CD4-positive, alpha-beta T cell treated with Interleukin-17A for 1 hour (primary cell): ENCODE results near the gene C11orf58.

ENCODE experiments used
- DNase-seq: peaks from one replicate; pipeline ENCODE4 v3.0.0-alpha.2; 2020

The C11orf58 gene

GRCh38 chr11:16770016-16770415, 31.6 kb downstream of the C11orf58 start:
- DNase-seq = no peak

GRCh38 chr11:16771350-16772140, 33.1 kb downstream of the C11orf58 start:
- no peak for DNase-seq

- no peak for DNase-seq
Observed at GRCh38 chr11:16772141-16772512, 33.7 kb downstream of the C11orf58 start.

GRCh38 chr11:16773981-16774935, 35.8 kb downstream of the C11orf58 start:
- DNase-seq = no peak

- no peak for DNase-seq
Observed at GRCh38 chr11:16774936-16775613, 36.6 kb downstream of the C11orf58 start.

DNA sequence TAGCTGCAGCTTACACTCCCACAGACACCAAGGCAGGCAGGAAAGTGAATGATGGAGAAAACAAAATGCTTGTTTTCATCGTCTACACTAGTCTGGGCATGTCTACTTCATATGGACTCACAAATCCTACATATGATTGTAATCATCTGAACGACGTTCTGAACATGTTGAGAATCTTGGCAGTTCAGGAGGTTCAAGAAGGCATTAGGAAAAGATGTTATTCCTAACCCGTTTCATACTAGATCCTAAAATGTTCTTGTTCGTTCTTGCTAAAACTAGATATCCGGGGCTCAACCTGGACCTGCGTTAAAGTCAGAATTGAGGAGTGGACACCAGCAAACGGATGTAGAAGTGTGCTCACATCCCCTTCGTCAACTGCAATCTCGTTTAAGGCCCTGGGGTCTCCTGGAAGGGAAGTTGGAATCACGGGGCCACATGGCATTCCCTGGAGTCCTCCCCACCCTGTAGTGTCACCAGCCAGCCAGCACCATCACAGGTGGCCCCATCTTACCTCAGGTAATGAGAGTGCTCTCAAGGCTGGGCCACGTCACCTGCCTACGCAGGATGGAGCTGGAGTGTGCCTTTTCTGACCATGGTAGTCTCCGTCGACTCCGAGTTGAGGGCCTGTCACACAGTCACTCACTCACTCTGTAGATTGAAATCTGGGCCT, 37.3 kb downstream of the C11orf58 start:
- no peak for DNase-seq

- DNase-seq = no peak
Observed at GRCh38 chr11:16776711-16777612, 38.5 kb downstream of the C11orf58 start.

- DNase-seq = no peak
Observed at GRCh38 chr11:16777613-16777975, 39.1 kb downstream of the C11orf58 start.

DNA sequence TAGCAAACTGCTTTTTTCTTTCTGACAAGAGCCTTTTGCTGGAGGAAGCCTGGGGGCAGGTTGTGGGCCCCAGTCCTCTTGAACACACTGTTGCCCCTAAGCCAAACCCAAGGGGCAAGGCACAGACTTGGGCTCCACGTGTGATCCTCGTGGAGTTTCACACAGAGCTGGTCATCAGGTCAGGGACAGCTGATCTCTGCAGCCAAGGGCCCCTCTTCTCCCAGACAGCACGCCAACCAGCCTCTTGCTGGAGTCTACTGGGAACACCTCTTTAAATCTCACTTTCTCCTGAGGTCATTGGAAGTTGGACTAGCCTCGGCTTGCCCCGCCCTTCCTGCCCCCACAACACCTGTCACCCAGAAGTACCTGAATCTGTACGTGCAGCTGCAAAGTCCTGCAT, 39.8 kb downstream of the C11orf58 start:
- no peak for DNase-seq

- no peak for DNase-seq
Observed at GRCh38 chr11:16778876-16779275, 40.4 kb downstream of the C11orf58 start.

GRCh38 chr11:16779436-16779835, 41.0 kb downstream of the C11orf58 start:
- DNase-seq = peak; percentile 6

- DNase-seq = no peak
Observed at GRCh38 chr11:16780146-16780545, 41.7 kb downstream of the C11orf58 start.

DNA sequence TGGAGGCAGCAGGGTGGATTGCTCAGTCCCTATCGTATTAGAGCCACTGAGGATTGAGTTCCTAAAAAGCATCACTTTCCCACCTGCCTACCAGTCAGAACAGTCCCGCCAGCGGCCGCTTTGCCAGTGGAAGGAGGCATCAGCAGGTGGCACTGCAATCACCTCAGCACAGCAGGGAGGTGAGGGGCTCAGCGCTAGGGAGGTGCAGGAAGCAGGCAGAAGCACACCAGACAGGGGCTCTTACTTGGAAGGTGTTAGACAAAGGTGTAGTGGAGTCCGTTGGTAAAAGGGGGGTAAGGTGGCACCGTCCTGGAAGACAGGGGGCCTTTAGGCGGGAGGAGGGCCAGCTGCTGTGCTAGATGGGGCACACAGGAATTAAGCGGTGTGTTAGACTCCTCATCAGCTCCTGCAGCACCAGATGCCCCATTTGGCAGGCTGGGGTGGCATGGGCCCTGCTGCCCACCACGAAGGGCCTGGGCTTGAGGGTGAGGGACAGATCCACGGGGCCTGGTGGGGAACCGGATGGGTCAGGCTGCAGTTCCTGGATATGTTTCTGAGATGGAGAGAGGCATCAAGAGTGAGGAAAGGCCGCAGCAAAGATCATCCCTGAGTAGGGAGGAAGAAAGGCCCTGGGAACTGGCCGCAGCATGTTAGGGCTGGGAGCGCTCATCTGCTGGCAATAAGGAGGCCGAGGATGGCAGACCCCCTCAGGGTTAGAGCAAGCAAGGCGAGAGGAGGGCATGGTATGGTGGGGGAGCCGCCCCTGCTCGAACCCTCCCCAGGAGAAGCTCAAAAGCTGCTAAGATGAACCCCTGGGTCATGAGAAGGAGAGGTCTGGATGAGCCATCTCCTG, 42.5 kb downstream of the C11orf58 start:
- DNase-seq = no peak

GRCh38 chr11:16781936-16782919, 43.8 kb downstream of the C11orf58 start:
- DNase-seq = no peak

DNA sequence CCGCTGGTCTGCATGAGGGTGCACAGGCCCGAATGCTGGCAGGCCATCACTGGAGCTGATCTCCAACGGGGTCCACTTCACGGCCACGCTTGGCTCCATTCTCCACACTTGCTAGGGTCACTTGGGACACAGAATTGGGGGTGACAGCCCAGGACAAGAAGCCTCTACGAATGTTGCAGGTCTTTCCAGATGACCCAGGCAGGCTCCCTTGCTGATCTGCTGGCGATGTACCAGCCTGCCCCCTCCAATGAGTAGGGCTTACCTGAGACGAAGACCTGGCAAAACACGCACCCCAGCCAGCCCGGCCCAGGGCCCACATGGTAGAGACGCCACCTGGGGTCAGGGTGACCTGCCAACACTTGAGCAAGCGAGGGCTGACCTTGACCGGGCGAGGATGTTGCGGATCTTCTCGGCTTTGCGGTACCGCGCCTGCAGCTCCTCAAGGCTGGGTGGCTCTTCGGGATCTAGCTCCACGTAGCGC, 44.9 kb downstream of the C11orf58 start:
- DNase-seq = no peak

DNA sequence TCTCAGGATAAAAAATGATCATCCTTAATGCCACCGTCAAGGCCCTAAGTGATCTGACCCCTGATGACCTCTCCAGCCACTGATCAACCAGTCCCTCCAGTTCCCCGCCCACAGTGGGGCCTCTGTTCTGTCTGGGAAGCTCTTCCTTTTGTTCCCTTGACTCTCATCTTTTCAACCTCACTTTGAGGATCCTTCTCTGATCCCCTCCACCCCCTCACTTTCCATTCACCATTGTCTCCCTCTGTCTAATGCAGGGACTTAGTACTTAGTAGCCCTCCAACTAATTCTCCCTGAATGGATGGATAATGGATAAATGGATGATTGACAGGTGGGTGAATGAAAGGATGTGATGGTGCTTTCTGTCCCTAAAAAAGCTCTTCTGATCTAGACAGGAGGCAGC, 45.6 kb downstream of the C11orf58 start:
- no peak for DNase-seq

DNA sequence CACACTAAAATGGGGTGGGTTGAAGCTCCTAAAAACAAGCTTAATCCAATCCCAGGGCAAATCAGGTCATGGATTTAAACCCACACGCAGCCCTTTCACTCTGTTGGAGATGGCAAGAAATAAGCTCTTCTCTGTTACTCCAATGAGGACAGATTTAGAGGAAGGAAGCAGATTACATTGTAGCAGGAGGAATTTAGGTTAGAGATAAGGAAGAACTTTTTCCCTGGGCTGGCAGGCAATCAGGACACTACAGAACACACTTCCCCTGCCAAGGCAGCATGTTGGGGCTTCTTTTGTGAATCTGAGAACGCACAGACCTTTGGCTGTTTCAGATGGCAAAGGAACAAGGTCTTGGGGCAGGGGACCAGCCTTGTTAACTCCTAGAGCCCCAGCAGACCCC, 46.2 kb downstream of the C11orf58 start:
- no peak for DNase-seq

GRCh38 chr11:16785520-16786128, 47.2 kb downstream of the C11orf58 start:
- DNase-seq = peak; percentile 57

DNA sequence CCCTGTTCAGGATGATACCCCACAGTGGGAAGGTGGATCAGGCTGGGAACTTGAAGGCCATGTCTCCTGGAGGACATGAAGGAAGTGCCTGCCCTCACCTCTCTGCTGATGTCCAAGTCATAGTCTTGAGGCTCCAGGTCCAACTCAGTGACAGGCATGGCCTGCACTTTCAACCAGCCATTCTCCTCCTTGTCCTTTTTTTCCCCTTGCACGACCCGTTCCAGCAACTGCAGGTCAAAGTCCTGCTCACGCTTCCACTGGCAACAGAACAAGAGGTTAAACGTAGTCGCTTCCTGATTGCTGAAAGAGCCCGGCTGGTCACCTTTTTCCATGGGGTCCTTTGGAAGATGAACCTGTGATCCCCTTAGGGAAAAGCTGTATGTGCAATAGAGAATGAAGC, 47.7 kb downstream of the C11orf58 start:
- DNase-seq = no peak
